Nephron progenitor cell (in vitro differentiated cells): ENCODE measurements around the gene COG1.

ENCODE experiments used
- DNase-seq: peaks from one replicate; pipeline ENCODE4 v3.0.0; 2021
- H3K27ac Mint-ChIP-seq: 2 replicates; pipeline ENCODE4 v1.8.0; 2021; ENCODE audit warnings: mild to moderate bottlenecking, moderate library complexity, mixed read lengths
- H3K27me3 Mint-ChIP-seq: 2 replicates; pipeline ENCODE4 v1.8.0; 2021; ENCODE audit warnings: mild to moderate bottlenecking, low read depth, mixed read lengths; ENCODE audit not compliant: poor library complexity
- H3K36me3 Mint-ChIP-seq: 2 replicates; pipeline ENCODE4 v1.8.0; 2021; ENCODE audit warnings: low read depth, mixed read lengths
- H3K4me1 Mint-ChIP-seq: 2 replicates; pipeline ENCODE4 v1.8.0; 2021; ENCODE audit warnings: mixed read lengths
- H3K4me3 Mint-ChIP-seq: 2 replicates; pipeline ENCODE4 v1.8.0; 2021; ENCODE audit warnings: mild to moderate bottlenecking, moderate library complexity, mixed read lengths
- H3K9me3 Mint-ChIP-seq: 2 replicates; pipeline ENCODE4 v1.8.0; 2021; ENCODE audit warnings: mild to moderate bottlenecking, moderate library complexity, mixed read lengths
- CTCF ChIP-seq: fragments of 200-600 bp; sonication (generic); IDR thresholded peaks from 2 replicates; pipeline ENCODE4 v1.5.0; 2021; ENCODE audit warnings: antibody characterized with exemption

COG1 gene

GRCh38 chr17:73201215-73202069, 8.6 kb downstream of the COG1 start:
- peaks cover 5% of the 10 kb centered on the region for H3K27me3 Mint-ChIP-seq
- no peak for TF ChIP-seq CTCF
- H3K27ac Mint-ChIP-seq: peak overlapping the region; percentile 88
- H3K4me1 Mint-ChIP-seq: peaks cover 35% of the 10 kb centered on the region
- peaks cover 83% of the 10 kb centered on the region for H3K36me3 Mint-ChIP-seq
- no peaks in the 10 kb centered on the region for H3K9me3 Mint-ChIP-seq
- DNase-seq: no peak
- no peak overlapping the region for H3K4me3 Mint-ChIP-seq

- H3K4me1 Mint-ChIP-seq: peaks cover 32% of the 10 kb centered on the region
- peak overlapping the region; percentile 81 for H3K27ac Mint-ChIP-seq
- H3K36me3 Mint-ChIP-seq: peaks cover 82% of the 10 kb centered on the region
- peaks cover 3% of the 10 kb centered on the region for H3K27me3 Mint-ChIP-seq
- H3K4me3 Mint-ChIP-seq: no peak overlapping the region
- H3K9me3 Mint-ChIP-seq: no peaks in the 10 kb centered on the region
- TF ChIP-seq CTCF: no peak
- DNase-seq: no peak
These were observed 10.4 kb downstream of the COG1 start for GRCh38 chr17:73203135-73203787.

- H3K27ac Mint-ChIP-seq: peak overlapping the region; percentile 81
- peaks cover under 1% of the 10 kb centered on the region for H3K27me3 Mint-ChIP-seq
- DNase-seq: no peak
- no peak overlapping the region for H3K4me3 Mint-ChIP-seq
- no peak for TF ChIP-seq CTCF
- H3K4me1 Mint-ChIP-seq: peaks cover 32% of the 10 kb centered on the region
- H3K36me3 Mint-ChIP-seq: peaks cover 82% of the 10 kb centered on the region
- no peaks in the 10 kb centered on the region for H3K9me3 Mint-ChIP-seq
These were observed 11.1 kb downstream of the COG1 start for GRCh38 chr17:73203788-73204479.

- no peak for DNase-seq
- H3K36me3 Mint-ChIP-seq: peaks cover 76% of the 10 kb centered on the region
- H3K27me3 Mint-ChIP-seq: no peaks in the 10 kb centered on the region
These were observed 12.7 kb downstream of the COG1 start for GRCh38 chr17:73205459-73205961.

More at GRCh38 chr17:73205459-73205961, 12.7 kb downstream of the COG1 start:
- Mint-ChIP-seq H3K9me3 (no peaks in the 10 kb centered on the region), H3K4me1 (peaks cover 32% of the 10 kb centered on the region), H3K4me3 (no peak overlapping the region), H3K27ac (peak overlapping the region; percentile 59)
- TF ChIP-seq CTCF: no peak
